8988T (cell line): Measurements from ENCODE around the gene PANK4.
A peak's percentile ranks its signal among the peaks of the same experiment; 100 is the strongest.
"Not testable (repeated sequence)": the region's sequence is repeated elsewhere in the genome, so short reads cannot be mapped to it uniquely, and the experiment has no call there.

ENCODE experiments used
- DNase-seq: peaks from one replicate; pipeline ENCODE4 v3.0.0; 2011

The PANK4 gene

DNA sequence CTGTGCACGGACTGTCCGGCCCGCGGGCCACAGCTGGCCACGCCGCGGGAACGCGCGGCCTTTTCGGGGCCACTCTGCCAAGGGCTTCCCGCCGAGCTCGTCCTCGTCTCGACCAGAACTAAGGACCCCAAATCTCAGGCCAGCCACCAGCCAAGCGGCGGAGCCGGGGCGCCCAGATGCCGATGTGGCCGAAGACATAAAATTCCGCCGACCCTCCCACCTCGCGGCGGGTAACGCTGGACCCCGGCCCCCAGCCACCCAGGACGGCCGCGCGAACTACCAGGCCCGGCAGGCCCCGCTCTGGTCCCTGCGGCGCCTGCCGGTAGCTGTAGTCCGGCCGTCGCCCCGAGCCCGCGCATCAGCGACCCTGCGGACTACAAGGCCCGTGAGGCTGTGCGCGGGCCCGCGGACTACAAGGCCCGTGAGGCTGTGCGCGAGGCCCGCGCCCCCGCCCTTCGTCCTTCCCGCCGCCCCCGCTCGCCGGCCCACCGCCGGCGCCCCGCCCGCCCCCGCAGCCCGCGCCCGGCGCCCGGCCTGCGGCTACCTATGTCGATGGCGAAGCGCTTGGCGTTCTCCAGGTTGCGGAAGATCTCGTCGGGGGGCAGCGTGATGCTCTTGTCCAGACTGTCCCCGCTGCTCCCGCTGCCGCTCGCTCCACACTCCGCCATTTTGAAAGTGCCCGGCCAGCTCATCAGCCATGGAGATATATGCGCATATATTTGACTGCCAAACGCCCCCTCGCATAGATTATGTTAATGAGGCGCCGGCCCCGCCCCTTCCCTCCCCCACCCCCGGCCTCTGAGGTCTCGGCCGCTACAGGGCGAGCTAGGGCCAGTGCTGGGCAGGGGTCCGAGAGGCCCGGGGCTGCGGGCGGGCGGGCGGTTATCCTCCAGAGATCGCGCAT, at the start of gene PANK4:
TSS of gene PANK4 (minus strand) at position 677 of the 904 bp plus-strand sequence. CDS start at position 668, 9 bp downstream.
- DNase-seq: peak; percentile 96

DNA sequence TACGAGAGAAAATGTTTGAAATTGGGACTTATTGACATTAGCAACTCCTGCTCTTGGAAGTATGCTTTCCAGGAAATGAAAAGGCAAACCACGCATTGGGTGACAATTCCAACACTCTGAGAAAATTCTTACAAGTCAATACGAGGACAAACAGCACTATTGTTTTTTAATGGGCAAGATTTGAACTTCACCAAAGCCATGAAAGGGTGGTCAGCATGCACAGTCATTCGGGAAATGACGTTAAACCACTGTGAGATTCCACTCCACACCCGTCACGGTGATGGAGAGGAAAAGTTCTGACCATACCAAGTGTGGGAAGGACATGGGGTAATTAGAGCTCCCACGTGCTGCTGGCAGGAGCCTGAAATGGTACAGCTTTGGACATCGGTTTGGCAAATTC, 48.0 kb upstream of the PANK4 start:
- DNase-seq: no peak

DNA sequence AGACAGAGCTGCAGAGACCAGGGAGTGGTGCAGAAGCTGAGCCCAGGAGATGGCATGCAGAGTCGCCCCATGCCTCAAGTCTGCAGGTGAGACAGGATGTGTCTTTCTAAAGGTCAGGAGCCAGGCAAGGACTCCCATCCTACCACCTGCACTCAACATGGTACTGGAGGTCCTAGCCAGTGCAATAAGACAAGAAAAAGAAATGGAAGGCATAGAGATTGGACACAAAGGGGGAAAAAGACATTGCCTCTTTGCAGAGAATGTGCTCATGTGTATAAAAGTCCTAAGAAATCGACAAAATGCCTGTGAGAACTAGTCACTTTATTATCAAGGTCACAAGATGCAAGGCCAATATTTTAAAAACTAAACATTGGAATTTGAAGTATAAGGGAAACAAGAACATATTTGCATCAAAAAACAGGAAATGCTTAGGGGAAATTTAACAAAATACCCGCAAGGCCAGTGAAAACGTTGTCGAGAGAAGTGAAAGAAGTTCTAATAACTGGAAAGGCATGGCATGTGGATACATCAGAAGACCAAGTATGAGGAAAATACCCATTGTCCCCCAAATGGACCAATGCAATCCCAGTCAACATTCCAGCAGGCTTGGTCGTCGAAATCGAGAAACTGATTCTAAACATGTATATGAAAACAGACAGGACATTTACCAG, 47.0 kb upstream of the PANK4 start:
- no peak for DNase-seq

DNA sequence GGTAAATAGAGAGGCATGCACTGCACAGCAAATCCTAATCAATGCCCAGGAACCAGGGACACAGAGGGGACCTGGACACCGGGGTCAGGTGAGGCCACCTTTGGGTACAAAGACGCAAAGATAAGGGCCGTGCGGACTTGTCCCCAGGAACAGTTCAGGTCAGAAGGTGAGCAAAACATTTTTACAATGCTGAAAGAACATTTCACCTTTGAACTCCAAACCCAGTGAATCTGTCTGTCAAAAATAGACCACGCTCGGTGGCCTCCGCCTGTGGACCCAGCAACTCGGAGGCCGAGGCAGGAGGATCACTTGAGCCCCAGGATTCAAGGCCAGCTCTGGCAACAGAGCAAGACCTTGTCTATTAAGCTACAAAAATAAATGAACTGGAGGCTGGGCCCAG, 45.0 kb upstream of the PANK4 start:
- no peak for DNase-seq

DNA sequence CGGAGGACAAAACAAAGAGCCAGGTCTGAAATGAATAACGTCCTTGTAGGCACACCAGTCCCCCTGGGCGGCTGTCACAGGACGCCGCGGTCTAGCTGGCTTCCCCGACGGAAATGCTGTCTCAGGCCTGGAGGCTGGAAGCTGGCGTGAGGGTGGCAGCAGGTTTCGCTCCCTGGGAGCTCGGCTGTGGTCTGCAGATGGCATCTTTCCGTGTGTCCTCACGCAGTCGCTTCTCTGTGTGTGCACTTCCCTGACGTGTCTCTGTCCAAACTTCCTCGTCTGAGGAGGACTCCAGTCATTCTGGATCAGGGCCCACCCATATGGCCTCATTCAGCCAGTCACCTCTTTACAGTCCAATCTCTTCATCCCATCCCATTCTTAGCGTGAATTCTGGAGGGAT, 43.9 kb upstream of the PANK4 start:
- no peak for DNase-seq

DNA sequence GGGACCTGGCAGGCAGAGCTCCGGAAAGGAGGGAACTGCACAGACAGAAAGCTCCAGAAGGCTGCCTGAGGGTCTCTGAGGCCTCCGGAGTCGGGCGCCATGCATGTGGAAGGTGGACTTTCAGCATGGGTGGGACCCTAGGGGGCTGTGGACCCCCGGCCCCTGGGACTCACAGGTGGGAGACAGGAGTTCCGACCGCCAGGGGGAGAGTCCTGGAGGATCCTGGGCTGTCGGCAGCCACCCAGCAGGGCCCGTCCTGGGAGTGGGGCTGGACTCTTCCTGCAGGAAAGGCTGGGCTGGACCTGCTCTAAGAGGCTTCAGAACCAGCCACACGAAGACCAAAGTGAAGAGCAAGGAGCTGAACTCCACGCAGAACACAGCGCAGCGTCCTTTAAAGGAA, 43.3 kb upstream of the PANK4 start:
- not testable (repeated sequence) for DNase-seq

DNA sequence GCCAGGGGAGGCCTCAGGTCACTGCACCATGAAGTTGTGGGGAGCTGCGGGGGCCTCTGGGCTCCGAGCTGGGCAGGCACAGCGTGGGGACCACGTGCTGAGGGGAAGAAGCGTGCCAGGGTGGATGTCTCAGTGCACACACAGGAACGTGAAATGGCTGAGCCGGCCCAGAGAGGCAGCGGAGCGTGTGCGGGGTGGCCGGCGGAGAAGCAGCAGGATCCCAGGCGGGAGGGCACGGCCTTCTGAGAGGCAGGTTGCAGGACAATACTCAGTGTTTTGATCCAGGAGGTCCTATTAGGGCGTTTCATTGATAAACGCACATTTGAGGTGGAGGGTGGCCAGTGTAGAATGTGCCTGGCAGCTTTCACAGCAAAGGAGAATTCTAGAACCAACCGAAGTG, 42.7 kb upstream of the PANK4 start:
- no peak for DNase-seq

DNA sequence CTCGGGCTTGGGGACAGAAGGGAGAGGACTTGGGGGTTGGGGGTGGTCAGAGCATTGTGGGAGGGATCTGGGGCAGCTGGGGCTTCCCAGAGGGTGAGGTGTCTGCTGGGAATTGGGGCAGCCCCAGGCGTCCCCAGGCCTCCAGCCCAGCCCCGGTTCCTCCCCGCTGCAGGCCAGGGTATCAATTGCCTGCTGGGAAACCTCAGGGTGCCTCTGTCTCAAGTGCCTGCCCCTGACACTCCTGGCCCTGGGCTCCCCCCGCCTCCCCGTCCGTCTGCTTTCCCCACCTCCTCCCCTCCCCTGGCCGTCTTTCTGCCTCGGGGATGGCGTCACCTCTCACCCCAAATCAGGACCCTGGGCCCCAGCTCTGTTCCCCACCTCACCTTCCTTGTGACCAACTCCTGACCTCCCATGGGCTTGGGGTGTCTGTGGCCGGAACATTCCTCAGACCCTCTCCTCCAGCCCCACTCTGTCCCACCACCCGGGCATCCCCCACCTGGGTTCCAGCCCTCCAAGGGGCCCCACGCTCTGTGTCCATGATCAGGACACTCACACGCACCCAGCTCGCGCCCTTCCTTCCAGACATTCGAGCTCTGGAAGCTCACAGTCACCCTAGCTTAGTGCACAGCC, 41.9 kb upstream of the PANK4 start:
- not testable (repeated sequence) for DNase-seq

DNA sequence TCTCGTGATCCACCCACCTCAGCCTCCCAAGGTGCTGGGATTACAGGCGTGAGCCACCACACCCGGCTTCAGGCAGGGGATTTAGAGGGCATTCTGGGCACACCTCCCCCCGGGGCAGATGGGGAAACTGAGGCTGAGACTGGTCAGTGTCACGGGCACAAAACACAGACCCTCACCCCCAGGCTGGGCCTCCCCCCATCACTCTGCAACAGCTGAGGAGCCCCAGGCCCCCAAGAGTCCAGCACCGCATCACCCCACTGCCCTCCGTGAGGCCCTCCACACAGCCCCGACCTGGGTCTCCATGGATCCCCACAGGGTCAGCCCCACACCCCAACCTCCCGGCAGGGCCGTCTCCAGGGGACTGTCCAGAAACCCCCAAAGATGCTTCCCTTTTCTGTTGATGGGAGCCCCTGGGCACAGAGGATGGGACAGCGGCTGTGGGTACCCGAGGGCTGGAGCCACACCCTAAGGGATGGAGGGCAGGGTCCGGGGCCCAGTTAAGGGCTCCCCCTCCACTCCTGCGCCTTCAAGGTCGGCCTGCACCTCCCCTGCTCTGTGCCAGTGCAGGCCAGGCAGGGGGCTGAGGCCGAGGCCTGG, 40.8 kb upstream of the PANK4 start:
- no peak for DNase-seq

DNA sequence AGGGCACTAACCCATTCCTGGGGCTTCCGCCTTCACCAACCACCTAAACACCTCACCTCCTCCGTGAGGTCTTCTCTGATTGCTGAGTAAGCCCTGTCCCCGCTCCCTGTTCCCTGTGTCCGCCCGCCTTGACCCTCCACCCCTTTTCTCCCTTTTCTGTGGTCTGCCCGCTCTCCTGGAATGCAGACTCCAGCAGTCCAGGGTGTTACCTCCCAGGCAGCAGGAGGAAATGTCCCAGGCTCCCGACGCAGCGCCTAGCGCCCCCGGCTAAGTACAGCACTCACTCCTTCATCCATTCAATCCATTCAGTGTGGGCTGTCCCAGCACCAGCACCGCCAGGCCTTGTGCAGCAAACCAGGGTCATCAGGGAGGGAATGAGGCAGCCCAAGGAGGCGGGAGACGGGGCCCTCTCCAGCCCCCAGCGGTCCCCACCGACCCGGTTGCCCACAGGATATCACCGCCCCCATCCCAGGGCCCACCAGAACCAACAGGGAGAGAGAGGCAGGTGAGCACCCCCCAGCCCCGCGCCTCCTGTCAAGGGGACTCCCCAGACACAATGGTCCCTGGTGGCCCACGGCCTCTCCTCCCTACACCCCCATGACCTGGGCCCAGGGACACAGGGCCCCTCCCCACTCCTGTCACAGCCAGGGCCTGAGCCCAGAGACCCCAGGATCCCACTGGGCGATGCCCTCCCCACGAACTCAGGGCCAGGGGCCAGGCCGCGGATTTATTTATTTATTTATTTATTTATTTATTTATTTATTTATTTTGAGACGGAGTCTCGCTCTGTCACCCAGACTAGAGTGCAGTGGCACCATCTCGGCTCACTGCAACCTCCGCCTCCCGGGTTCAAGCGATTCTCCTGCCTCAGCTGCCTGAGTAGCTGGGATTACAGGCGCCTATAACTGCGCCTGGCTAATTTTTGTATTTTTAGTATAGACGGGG, 40.0 kb upstream of the PANK4 start:
- no peak for DNase-seq

DNA sequence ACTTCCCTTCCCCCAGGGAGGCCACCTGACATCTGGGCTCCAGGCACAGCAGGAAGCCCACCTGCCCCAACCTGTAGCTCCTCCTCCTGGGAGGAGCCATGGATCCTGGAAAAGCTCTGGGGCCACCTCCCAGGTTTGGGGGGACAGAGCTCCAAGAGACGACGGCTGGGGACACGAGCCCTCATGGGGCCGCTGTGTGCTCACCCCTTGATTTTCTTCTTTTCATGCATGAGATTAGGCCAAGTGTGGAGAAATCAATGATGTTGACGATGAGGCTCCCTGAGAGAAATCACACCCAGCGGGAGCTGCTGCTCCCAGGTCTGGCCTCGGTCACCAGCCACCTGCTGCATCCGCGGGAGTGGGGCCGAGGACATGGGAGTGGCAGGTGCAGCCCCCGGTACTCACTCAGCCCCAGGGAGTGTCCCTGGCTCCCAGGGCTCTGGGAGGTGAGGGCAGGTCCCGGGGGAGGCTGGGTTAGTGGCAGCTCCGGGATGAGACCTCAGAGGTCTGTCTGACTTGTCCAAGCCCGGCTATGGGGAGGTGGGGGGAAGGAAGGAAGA, 38.5 kb upstream of the PANK4 start:
- no peak for DNase-seq

DNA sequence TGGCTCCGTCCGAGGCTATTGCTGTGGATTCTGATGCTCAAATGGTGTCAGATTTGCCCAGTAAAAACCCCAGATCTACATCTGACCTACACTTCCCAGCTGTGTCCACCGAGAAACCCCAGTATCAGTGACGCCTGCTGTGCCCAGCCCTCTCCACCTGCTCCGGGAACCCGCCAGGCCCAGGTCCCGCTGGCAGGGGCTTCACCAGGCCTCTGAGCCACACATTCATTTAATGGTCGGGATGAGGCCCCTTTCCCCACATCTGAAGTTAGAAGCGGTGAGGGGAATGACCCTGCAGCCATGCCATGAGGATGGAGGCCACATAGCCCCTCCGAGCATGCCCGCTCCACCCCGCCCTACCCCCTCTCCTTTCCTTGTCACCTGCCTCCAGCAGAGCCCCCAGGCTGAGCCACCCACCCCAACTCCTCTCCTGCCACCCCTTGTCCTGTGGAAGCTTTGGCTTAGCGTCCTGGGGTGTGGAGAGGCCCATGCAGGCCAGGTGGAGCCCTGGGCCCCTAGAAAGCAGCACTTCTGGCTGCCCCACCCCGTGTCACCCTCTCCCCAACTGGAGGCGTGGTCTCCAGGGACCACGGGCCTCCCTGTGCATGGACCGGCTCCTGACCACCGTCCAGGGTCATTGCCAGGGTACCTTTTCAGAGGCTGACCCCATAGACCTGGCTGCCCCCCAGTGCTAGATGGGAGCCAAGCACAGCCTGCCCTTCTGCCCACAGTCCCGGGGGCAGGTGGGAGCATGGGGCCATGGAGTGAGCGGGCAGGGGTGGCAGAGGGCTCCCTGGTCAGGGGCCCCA, 37.8 kb upstream of the PANK4 start:
- DNase-seq: no peak

DNA sequence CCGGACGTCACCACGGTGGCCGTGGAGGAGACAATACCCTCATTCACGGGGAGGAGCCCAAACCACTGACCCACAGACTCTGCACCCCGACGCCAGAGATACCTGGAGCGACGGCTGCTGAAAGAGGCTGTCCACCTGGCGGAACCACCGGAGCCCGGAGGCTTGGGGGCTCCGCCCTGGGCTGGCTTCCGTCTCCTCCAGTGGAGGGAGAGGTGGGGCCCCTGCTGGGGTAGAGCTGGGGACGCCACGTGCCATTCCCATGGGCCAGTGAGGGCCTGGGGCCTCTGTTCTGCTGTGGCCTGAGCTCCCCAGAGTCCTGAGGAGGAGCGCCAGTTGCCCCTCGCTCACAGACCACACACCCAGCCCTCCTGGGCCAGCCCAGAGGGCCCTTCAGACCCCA, 36.8 kb upstream of the PANK4 start:
- no peak for DNase-seq

DNA sequence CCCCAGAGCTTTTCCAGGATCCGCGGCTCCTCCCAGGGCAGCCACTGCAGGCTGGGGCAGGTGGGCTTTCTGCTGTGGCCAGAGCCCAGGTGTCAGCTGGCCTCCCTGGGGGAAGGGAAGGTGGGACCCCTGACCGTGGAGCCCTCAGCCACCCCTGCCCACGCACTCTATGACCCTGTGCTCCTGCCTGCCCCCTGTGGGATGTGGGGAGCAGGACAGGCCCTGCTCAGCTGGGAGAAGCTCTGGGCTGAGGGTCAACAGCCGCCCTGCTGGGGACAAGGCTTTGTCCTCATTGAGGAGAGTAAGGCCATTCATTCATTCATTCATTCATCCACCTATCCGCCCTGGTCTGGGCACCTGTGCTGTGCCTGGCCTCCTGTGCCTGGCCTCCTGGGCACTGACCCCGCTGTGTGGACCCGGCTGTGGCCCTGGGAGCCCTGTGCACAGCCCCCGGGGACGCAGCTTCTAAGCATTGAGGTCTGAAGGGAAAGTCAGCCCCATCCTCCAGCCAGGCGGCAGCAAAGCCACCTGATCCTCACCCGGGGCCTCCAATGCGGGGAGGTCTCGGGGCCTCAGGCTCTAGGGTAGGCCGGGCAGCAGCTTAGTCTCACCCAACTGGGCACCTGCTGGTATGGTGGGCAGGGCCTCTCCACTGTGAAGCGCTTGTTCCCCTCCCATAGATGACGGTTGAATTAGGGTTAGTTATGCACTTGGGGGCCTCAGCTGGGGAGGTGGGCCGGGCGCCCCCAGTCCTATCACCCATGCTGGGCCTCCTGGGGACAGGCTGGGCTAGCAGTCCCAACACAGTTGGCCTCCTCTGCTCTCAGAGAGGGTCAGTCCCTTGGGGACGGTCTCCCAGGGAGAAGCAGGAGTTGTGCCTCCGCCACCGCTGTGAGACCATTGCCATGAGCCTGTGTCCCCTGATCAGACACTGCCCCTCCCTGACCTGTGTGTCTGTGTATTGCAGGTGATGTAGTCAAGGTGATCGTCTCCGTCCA, 35.8 kb upstream of the PANK4 start:
- no peak for DNase-seq

DNA sequence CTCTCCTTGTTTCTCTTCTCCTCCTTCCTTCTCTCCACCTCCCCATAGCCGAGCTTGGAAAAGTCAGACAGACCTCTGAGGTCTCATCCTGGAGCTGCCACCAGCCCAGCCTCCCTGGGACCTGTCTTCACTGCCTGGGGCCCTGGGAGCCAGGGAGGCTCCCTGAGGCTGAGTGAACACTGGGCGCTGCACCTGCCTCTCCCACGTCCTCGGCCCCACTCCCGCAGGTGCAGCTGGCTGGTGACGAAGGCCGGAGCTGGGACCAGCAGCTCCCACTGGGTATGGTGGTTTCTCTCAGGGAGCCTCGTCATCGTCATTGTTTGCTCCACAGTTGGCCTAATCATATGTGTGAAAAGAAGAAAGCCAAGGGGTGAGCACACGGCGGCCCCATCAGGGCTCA, 35.0 kb upstream of the PANK4 start:
- DNase-seq: no peak

DNA sequence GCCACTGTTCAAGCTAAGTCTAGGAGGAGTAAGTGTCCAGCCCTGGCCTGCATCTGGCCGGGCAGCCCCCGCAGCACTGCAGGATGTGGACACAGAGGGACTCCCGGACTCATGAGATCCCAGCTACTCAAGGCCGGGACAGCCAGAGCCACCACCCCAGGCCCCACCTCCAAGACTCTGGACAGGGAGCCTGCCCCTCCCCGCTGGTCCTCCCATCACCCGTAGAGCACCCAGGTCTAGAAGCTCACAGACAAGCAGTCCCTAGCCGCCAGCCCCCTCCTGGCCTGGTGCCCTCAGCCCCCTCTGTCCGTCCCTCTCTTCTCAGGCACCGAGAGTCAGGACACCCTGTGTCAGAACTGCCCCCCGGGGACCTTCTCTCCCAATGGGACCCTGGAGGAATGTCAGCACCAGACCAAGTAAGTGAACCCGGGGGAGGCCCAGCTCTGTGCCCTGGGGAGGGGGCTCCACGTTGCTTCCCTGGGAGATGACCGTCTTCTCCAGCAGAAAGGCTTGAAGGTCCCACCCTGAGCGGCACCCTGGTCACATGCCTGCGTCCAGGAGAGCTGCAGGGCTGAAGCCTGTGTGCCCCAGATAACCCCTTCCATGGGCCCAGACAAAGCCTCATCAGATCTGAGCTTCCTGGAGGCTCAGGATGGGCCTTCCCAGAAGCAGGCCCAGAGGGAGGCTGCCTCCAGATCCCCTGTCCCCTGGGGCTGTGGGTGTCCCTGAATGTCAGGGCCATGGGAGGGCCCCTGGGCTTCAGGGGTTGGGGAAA, 34.1 kb upstream of the PANK4 start:
- DNase-seq: no peak

DNA sequence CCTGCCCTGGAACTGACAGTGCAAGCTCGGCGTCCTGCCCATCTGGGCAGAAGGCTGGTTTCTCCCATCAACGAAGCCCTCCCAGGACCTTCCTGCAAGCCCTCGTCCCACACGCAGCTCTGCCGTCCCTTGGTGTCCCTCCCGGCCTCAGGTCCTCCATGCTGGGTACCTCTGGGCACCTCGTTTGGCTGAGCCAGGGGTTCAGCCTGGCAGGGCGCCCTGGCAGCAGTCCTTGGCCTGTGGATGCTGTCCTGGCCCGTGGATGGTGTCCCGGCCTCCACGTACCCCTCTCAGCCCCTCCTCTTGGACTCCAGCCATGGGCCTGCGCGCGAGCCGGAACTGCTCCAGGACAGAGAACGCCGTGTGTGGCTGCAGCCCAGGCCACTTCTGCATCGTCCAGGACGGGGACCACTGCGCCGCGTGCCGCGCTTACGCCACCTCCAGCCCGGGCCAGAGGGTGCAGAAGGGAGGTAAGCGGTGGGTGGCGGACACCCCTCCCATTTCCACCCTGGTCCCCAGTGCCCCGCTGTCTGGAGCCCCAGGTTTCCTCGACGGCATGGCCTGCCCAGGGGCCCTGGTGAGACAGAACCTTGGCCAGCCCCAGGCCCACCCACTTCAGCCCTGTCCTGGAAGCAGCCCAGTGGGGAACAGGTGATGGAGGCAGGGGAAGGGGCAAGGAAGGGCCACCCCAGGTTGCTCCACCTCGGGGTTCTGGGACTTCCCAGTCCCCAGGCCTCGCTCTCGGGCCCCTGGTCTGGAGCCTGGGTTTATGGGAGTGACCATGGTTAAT, 33.3 kb upstream of the PANK4 start:
- no peak for DNase-seq

DNA sequence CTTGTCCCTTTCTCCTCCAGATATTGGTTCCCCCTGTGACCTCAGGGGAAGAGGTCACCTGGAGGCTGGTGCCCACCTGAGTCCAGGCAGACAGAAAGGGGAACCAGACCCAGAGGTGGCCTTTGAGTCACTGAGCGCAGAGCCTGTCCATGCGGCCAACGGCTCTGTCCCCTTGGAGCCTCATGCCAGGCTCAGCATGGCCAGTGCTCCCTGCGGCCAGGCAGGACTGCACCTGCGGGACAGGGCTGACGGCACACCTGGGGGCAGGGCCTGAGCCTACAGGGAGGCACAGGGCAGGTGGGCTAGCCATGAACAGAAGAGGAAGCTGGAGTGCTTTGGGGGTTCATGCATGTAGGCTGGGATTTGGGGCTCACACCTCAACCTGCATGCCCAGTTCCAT, 32.5 kb upstream of the PANK4 start:
- DNase-seq: no peak
